ENCODE data around the gene CCL17.

DNA sequence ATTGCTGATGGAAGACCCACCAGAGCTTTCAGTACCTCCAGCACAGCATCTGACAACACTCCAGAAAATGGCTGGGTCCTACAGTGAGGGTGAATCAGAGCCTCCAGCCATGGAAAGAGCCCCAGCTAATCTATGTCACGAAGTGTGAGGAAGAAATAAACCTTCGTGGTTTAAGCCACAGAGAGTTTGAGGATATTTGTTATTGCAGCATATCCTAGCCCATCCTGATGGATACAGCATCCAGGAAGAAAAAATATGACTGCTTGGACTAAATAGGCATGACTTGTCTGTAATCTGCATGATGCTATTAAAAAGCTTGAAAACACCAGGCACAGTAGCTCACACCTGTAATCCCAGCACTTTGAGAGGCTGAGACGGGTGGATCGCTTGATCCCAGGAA, 13.3 kb upstream of the CCL17 start:
- TF ChIP-seq, protein P1, sequence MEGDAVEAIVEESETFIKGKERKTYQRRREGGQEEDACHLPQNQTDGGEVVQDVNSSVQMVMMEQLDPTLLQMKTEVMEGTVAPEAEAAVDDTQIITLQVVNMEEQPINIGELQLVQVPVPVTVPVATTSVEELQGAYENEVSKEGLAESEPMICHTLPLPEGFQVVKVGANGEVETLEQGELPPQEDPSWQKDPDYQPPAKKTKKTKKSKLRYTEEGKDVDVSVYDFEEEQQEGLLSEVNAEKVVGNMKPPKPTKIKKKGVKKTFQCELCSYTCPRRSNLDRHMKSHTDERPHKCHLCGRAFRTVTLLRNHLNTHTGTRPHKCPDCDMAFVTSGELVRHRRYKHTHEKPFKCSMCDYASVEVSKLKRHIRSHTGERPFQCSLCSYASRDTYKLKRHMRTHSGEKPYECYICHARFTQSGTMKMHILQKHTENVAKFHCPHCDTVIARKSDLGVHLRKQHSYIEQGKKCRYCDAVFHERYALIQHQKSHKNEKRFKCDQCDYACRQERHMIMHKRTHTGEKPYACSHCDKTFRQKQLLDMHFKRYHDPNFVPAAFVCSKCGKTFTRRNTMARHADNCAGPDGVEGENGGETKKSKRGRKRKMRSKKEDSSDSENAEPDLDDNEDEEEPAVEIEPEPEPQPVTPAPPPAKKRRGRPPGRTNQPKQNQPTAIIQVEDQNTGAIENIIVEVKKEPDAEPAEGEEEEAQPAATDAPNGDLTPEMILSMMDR (IDR thresholded peaks at IDR 0.05): no peak
- no peak for TF ChIP-seq POLR2A (IDR thresholded peaks at IDR 0.05)
